ENCODE results near the gene TFDP1.

Gene TFDP1

GRCh38 chr13:113666951-113667701 lies 82.6 kb downstream of the TFDP1 start, which contains the start of gene GRK1:
Gene GRK1 (plus strand): TSS chr13:113667219. CDS start chr13:113667387, 168 bp downstream.
- DNase-seq (ENCODE audit: low read depth) = no peak

DNA sequence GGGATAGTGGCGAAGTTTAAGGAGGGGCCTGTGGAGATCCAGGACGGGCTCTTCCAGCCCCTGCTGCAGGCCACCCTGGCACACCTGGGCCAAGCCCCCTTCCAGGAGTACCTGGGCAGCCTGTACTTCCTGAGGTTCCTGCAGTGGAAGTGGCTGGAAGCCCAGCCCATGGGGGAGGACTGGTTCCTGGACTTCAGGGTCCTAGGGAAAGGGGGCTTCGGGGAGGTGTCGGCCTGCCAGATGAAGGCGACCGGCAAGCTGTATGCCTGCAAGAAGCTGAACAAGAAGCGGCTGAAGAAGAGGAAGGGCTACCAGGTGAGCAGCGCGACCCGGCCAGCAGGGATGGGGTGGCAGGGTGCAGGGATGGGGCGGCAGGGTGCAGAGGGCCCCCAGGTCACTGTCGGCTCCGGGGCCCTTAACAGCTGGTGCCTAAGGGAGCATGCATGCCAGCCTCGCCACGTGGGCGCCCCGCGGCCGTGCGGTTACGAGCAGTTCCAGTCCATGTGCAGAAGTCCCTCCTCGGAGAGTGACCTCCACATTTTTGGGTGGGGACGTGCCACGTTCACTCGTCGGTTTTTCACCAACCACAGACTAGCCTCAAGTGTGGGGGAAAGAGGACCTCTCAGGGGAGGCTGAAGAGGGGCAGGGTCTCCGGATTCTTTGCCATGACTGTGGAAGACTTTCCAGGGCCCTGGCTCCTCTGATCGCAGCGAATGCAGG lies 83.4 kb downstream of the TFDP1 start:
- no peak for DNase-seq (ENCODE audit: low read depth)

DNA sequence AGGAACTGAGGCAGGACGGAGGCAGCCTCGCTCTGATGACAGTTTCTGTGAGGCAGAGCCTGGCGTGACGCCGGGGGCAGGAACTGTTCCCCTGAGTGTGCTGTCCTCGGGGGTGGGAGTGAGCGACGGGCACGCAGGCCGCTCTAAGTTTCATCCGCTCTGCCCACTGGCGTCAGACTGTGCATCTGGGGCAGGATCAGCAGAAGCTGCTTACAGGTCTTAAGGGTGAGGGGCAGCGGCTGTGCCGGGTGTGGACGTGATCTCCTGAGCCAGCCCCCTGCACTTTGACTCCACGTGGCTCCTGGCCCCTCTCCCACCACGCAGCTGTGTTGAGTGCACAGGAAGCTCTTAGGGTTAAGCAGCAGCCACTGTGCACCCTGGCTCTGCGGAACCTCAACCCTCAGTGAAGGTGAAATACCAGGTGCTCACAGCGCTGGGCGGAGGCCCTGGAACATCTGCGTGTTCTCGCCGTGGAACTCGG lies 84.0 kb downstream of the TFDP1 start:
- no peak for DNase-seq (ENCODE audit: low read depth)

GRCh38 chr13:113669231-113669754 lies 84.7 kb downstream of the TFDP1 start:
- DNase-seq (ENCODE audit: low read depth) = no peak

- no peak for DNase-seq (ENCODE audit: low read depth)
Measured at GRCh38 chr13:113669755-113670341, 85.3 kb downstream of the TFDP1 start.

DNA sequence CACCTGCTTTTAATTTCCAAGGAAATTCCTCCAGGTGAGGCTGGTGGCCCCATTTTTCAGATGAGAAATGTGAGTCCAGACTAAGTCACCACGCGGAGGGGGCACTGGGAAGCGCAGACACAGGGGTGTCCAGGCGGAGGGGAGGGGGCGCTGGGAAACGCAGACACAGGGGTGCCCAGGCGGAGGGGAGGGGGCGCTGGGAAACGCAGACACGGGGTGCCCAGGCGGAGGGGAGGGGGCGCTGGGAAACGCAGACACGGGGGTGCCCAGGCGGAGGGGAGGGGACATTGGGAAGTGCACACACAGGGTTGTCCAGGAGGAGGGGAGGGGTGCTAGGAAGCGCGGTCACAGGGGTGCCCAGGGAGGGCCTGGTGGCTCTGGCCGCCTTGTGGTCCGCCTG lies 86.0 kb downstream of the TFDP1 start:
- no peak for DNase-seq (ENCODE audit: low read depth)

DNA sequence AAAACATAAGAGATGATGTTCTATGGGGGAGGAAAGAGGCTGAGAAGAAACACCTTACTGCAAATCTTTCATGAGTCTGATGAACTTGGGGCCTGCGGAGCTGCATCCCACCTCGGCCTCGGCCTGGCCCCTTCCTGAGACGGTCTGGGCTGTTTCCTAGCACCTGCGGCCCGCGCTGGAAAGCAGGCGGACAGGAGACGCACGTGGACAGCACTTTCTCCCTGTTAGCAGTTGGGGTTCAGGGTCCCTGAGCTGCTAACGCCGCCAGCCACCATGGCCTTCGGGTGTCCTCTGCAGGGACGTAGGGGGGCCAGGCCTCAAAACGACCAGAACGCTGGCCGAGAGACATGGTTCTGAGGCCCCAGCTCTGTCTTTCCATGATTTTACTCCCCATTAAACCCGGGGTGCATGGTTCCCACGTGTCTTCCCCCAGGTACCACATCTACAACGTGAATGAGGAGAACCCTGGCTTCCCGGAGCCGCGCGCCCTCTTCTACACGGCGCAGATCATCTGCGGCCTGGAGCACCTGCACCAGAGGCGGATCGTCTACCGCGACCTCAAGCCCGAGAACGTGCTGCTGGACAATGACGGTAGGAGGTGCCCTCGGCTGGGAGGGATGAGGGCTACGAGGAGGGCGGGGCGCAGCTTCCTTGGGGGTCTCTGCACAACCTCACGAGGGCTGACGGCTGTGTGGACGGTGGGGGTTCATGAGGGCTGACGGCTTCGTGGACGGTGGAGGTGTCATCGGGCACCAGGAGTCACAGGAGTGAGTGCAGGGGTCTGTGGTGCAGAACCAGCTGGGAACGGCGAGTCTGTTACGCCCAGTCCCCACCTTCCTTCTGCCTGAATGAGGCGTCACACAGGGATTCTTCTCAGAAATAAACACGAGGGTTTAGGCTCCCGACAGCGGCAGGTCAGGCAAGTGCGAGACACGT lies 86.8 kb downstream of the TFDP1 start:
- DNase-seq (ENCODE audit: low read depth) = no peak

- no peak for DNase-seq (ENCODE audit: low read depth)
Measured at GRCh38 chr13:113672002-113672651, 87.6 kb downstream of the TFDP1 start.

Measured in ELR (cell line).